GM12891 (cell line): ENCODE results near the gene CAMKMT.

ENCODE experiments used
- PAX5 ChIP-seq: IDR thresholded peaks from 2 replicates; pipeline ENCODE4 v1.6.1; 2011; ENCODE audit warnings: low read length, moderate library complexity, mild to moderate bottlenecking; ENCODE audit not compliant: insufficient read depth, severe bottlenecking
- POLR2A ChIP-seq: IDR thresholded peaks from 2 replicates; pipeline ENCODE4 v1.6.1; 2011; ENCODE audit warnings: low read depth, low read length, control low read depth
- POLR2AphosphoS5 ChIP-seq: IDR thresholded peaks from 2 replicates; pipeline ENCODE4 v1.6.1; 2011; ENCODE audit warnings: low read depth, low read length, control low read depth
- POU2F2 ChIP-seq: IDR thresholded peaks from 2 replicates; pipeline ENCODE4 v1.6.1; 2011; ENCODE audit warnings: low read depth, mild to moderate bottlenecking, control low read depth, low read length, moderate library complexity
- SPI1 ChIP-seq: IDR thresholded peaks from 2 replicates; pipeline ENCODE4 v1.6.1; 2011; ENCODE audit warnings: low read depth, low read length, control low read depth
- TAF1 ChIP-seq: IDR thresholded peaks from 2 replicates; pipeline ENCODE4 v1.6.1; 2011; ENCODE audit warnings: low read depth, low read length, control low read depth

GRCh38 chr2:44528595-44528994 lies 166.8 kb downstream of the CAMKMT start:
- no peak for TF ChIP-seq POLR2A
- no peak for TF ChIP-seq POLR2AphosphoS5
- TF ChIP-seq TAF1: no peak
- TF ChIP-seq PAX5: no peak
- TF ChIP-seq SPI1: no peak
- TF ChIP-seq POU2F2: no peak
